ENCODE measurements around the gene AVL9.
A peak's percentile ranks its signal among the peaks of the same experiment; 100 is the strongest.

AVL9 gene

DNA sequence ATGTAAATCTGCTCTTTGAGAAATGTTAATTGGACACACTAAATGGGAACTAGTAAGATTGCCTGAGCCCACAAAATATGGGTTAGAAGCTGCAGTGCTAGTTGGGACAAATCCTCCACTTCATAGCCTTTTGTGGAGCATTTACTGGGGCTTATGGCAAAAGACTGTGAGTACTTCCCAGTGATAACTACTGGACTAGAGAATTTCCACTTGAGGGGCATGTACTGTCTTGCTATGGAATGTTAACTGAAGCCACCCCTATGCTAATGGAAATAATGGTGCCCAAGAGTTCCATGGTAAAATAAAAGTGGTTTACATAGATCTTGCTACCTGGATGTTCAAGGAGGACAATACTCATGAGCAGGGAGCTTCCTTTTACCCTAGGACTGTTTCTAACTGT lies 29.3 kb downstream of the AVL9 start:
- Histone ChIP-seq H4K8ac (ENCODE audit: low read length) (no peak overlapping the region), H3K9me3 (ENCODE audit: control insufficient read depth, low read length) (peaks cover 12% of the 10 kb centered on the region), H3K4me1 (ENCODE audit: control insufficient read depth, insufficient read depth, low read depth, low read length) (no peaks in the 10 kb centered on the region), H2AK5ac (ENCODE audit: low read length, severe bottlenecking) (no peak overlapping the region), H2BK5ac (ENCODE audit: low read depth, low read length, poor library complexity, severe bottlenecking) (no peak overlapping the region), H2AFZ (ENCODE audit: low read depth, low read length) (no peak overlapping the region), H3K4ac (ENCODE audit: low read depth in 1 of 2, low read length in 2 of 2) (no peak overlapping the region), H2BK120ac (ENCODE audit: low read depth, low read length) (no peak overlapping the region), H3K79me1 (replicated peaks; ENCODE audit: low read length, poor library complexity, severe bottlenecking) (peaks cover 37% of the 10 kb centered on the region), H2BK15ac (ENCODE audit: low read depth, poor library complexity, severe bottlenecking) (no peak overlapping the region), H3K36me3 (ENCODE audit: control insufficient read depth in 1 of 2, insufficient read depth in 2 of 2, low read depth in 1 of 2, low read length in 2 of 2) (peaks cover 10 to 11% of the 10 kb centered on the region in 2 experiments), H3K14ac (ENCODE audit: low read length in 2 of 2) (no peak overlapping the region), H2BK12ac (ENCODE audit: low read length in 2 of 2) (no peak overlapping the region), H3K23ac (ENCODE audit: low read length in 2 of 2) (no peak overlapping the region), H3K18ac (ENCODE audit: low read depth in 1 of 2, low read length in 2 of 2) (no peak overlapping the region), H3K4me3 (ENCODE audit: insufficient read depth in 1 of 2, low read depth in 1 of 2, low read length in 2 of 2) (no peak overlapping the region), H3K27me3 (ENCODE audit: control insufficient read depth in 1 of 2, insufficient read depth in 1 of 2, low read length in 2 of 2) (no peaks in the 10 kb centered on the region), H4K91ac (ENCODE audit: low read length) (no peak overlapping the region), H3K4me2 (ENCODE audit: low read length, poor library complexity, severe bottlenecking) (no peak overlapping the region), H3K9ac (ENCODE audit: low read length) (no peak overlapping the region), H3K27ac (ENCODE audit: low read length, poor library complexity, severe bottlenecking) (no peak overlapping the region)
- DNase-seq, result no peak

DNA sequence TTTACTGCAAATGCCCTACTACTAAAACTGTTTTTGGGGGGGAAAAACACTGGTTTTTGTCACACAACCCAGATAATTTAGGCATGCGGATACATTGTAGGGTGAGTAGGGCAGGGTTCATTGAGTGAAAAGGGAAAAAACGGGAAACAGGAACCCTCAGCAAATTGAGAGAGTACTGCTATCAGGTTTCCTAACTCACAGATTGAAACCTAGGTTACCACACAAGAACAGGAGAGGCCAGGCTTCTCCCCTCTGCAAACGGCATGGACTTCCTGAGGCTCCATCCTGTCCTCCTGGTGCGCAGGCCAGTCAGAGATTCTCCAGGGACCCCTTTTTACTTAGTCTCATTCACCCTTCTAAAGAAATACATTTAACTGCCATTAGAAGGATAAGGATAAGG lies 30.6 kb downstream of the AVL9 start:
- Histone ChIP-seq H3K18ac (ENCODE audit: low read depth in 1 of 2, low read length in 2 of 2) (no peak overlapping the region), H3K14ac (ENCODE audit: low read length in 2 of 2) (no peak overlapping the region), H3K79me1 (replicated peaks; ENCODE audit: low read length, poor library complexity, severe bottlenecking) (peaks cover 32% of the 10 kb centered on the region), H3K4ac (ENCODE audit: low read depth in 1 of 2, low read length in 2 of 2) (no peak overlapping the region), H4K8ac (ENCODE audit: low read length) (no peak overlapping the region), H3K23ac (ENCODE audit: low read length in 2 of 2) (no peak overlapping the region), H2BK120ac (ENCODE audit: low read depth, low read length) (no peak overlapping the region), H2BK5ac (ENCODE audit: low read depth, low read length, poor library complexity, severe bottlenecking) (no peak overlapping the region), H2AFZ (ENCODE audit: low read depth, low read length) (no peak overlapping the region), H3K27ac (ENCODE audit: low read length, poor library complexity, severe bottlenecking) (no peak overlapping the region), H3K4me1 (ENCODE audit: control insufficient read depth, insufficient read depth, low read depth, low read length) (no peaks in the 10 kb centered on the region), H3K4me2 (ENCODE audit: low read length, poor library complexity, severe bottlenecking) (no peak overlapping the region), H3K36me3 (ENCODE audit: control insufficient read depth in 1 of 2, insufficient read depth in 2 of 2, low read depth in 1 of 2, low read length in 2 of 2) (peaks cover 6 to 11% of the 10 kb centered on the region in 2 experiments), H4K91ac (ENCODE audit: low read length) (no peak overlapping the region), H2AK5ac (ENCODE audit: low read length, severe bottlenecking) (no peak overlapping the region), H3K9ac (ENCODE audit: low read length) (no peak overlapping the region), H3K4me3 (ENCODE audit: insufficient read depth in 1 of 2, low read depth in 1 of 2, low read length in 2 of 2) (no peak overlapping the region), H2BK15ac (ENCODE audit: low read depth, poor library complexity, severe bottlenecking) (no peak overlapping the region), H3K27me3 (ENCODE audit: control insufficient read depth in 1 of 2, insufficient read depth in 1 of 2, low read length in 2 of 2) (no peaks in the 10 kb centered on the region), H3K9me3 (ENCODE audit: control insufficient read depth, low read length) (peaks cover under 1% of the 10 kb centered on the region), H2BK12ac (ENCODE audit: low read length in 2 of 2) (no peak overlapping the region)
- DNase-seq, result no peak
- 83% methylated on average over 2 of the region's 4 CpGs for WGBS

DNA sequence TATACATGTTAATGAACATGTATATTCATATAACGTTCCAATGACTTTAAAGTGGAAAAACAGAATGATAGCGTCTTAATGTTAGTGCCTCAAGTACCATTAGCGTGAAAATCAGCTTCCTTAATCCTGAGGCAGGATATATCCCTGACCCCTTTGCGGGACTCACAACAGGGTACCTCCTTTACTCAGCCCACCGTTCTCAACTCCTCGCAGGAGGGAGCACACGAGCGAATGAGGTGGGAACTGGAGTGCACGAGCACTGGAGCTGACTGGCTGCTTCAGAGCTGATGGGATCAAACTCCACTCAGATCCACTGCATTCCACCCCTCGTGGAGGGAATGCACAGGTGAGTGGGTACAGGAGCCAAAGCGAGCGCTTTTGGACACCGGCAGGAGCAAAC lies 36.1 kb downstream of the AVL9 start:
- no peaks in the 10 kb centered on the region for H3K9me3 ChIP-seq (ENCODE audit: control insufficient read depth, low read length)
- no peak overlapping the region for H2AFZ ChIP-seq (ENCODE audit: low read depth, low read length)
- H3K27me3 ChIP-seq (ENCODE audit: control insufficient read depth in 1 of 2, insufficient read depth in 1 of 2, low read length in 2 of 2), result no peaks in the 10 kb centered on the region
- no peak overlapping the region for H2BK15ac ChIP-seq (ENCODE audit: low read depth, poor library complexity, severe bottlenecking)
- WGBS, result 94% methylated on average over 13 of the region's 13 CpGs
- no peak overlapping the region for H3K14ac ChIP-seq (ENCODE audit: low read length in 2 of 2)
- no peak overlapping the region for H2AK5ac ChIP-seq (ENCODE audit: low read length, severe bottlenecking)
- H2BK120ac ChIP-seq (ENCODE audit: low read depth, low read length), result no peak overlapping the region
- no peak overlapping the region for H3K4me2 ChIP-seq (ENCODE audit: low read length, poor library complexity, severe bottlenecking)
- no peak overlapping the region for H3K4ac ChIP-seq (ENCODE audit: low read depth in 1 of 2, low read length in 2 of 2)
- H3K79me1 ChIP-seq (replicated peaks; ENCODE audit: low read length, poor library complexity, severe bottlenecking), result peaks cover 26% of the 10 kb centered on the region
- H3K4me3 ChIP-seq (ENCODE audit: insufficient read depth in 1 of 2, low read depth in 1 of 2, low read length in 2 of 2), result no peak overlapping the region
- no peak overlapping the region for H2BK12ac ChIP-seq (ENCODE audit: low read length in 2 of 2)
- H3K9ac ChIP-seq (ENCODE audit: low read length), result no peak overlapping the region
- no peak overlapping the region for H3K18ac ChIP-seq (ENCODE audit: low read depth in 1 of 2, low read length in 2 of 2)
- no peak overlapping the region for H2BK5ac ChIP-seq (ENCODE audit: low read depth, low read length, poor library complexity, severe bottlenecking)
- no peak overlapping the region for H4K8ac ChIP-seq (ENCODE audit: low read length)
- no peak overlapping the region for H3K23ac ChIP-seq (ENCODE audit: low read length in 2 of 2)
- peaks cover 8 to 9% of the 10 kb centered on the region in 2 experiments for H3K36me3 ChIP-seq (ENCODE audit: control insufficient read depth in 1 of 2, insufficient read depth in 2 of 2, low read depth in 1 of 2, low read length in 2 of 2)
- peaks cover 10% of the 10 kb centered on the region for H3K4me1 ChIP-seq (ENCODE audit: control insufficient read depth, insufficient read depth, low read depth, low read length)
- no peak overlapping the region for H4K91ac ChIP-seq (ENCODE audit: low read length)
- no peak overlapping the region for H3K27ac ChIP-seq (ENCODE audit: low read length, poor library complexity, severe bottlenecking)
- no peak for DNase-seq

DNA sequence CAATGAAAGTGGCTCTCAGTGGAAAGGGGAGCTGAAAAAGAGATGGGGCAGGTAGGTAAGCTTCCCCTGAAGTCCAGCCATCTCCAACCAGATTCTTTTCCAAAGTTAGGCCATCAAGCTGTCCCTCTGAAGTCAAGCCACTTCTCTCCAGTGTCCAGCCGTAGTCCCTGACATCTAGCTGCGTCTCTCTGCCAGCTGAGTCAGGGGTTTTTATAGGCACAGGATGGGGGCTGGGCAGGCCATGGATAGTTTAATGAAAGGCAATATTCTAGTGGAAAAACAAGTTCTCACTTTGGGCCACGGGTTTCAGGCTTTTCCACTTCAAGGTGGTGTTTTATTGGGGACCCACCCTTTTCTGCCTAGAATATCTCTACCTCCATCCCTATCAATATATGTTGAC lies 36.8 kb downstream of the AVL9 start:
- Histone ChIP-seq H2BK5ac (ENCODE audit: low read depth, low read length, poor library complexity, severe bottlenecking) (no peak overlapping the region), H3K4me3 (ENCODE audit: insufficient read depth in 1 of 2, low read depth in 1 of 2, low read length in 2 of 2) (no peak overlapping the region), H4K8ac (ENCODE audit: low read length) (no peak overlapping the region), H2AFZ (ENCODE audit: low read depth, low read length) (no peak overlapping the region), H3K4me2 (ENCODE audit: low read length, poor library complexity, severe bottlenecking) (no peak overlapping the region), H3K14ac (ENCODE audit: low read length in 2 of 2) (peak overlapping the region in 1 of 2 experiments; percentile 20), H3K27ac (ENCODE audit: low read length, poor library complexity, severe bottlenecking) (no peak overlapping the region), H3K9me3 (ENCODE audit: control insufficient read depth, low read length) (no peaks in the 10 kb centered on the region), H3K4me1 (ENCODE audit: control insufficient read depth, insufficient read depth, low read depth, low read length) (peaks cover 10% of the 10 kb centered on the region), H3K23ac (ENCODE audit: low read length in 2 of 2) (no peak overlapping the region), H2BK120ac (ENCODE audit: low read depth, low read length) (no peak overlapping the region), H3K4ac (ENCODE audit: low read depth in 1 of 2, low read length in 2 of 2) (peak overlapping the region in 1 of 2 experiments; percentile 2), H3K9ac (ENCODE audit: low read length) (no peak overlapping the region), H2AK5ac (ENCODE audit: low read length, severe bottlenecking) (no peak overlapping the region), H2BK12ac (ENCODE audit: low read length in 2 of 2) (no peak overlapping the region), H3K79me1 (replicated peaks; ENCODE audit: low read length, poor library complexity, severe bottlenecking) (peaks cover 22% of the 10 kb centered on the region), H3K27me3 (ENCODE audit: control insufficient read depth in 1 of 2, insufficient read depth in 1 of 2, low read length in 2 of 2) (no peaks in the 10 kb centered on the region), H3K36me3 (ENCODE audit: control insufficient read depth in 1 of 2, insufficient read depth in 2 of 2, low read depth in 1 of 2, low read length in 2 of 2) (peaks cover 8 to 9% of the 10 kb centered on the region in 2 experiments), H3K18ac (ENCODE audit: low read depth in 1 of 2, low read length in 2 of 2) (no peak overlapping the region), H4K91ac (ENCODE audit: low read length) (no peak overlapping the region), H2BK15ac (ENCODE audit: low read depth, poor library complexity, severe bottlenecking) (no peak overlapping the region)
- 96% methylated on average over 2 of the region's 3 CpGs for WGBS
- DNase-seq, result no peak

All from mesenchymal stem cell (in vitro differentiated cells and primary cell).